ENCODE data around the gene ZNF319. TPM values are rescaled to one million over a fixed set of nuclear protein-coding genes. Genes with fewer than 3 reads are reported as not detected.

The ZNF319 gene
- total RNA-seq, 2 experiments from 2014 or later, result 19.8 to 20.2 TPM

Other genes starting within 250 kb of the ZNF319 start
- not detected for gene KIFC3, start 198.2 kb downstream of the ZNF319 start, total RNA-seq
- gene CNGB1, start 29.5 kb downstream of the ZNF319 start, total RNA-seq, result not detected
- gene USB1, start 735 bp upstream of the ZNF319 start, total RNA-seq, result 10 to 100 TPM; 48.4 to 54.2 TPM
- 1 to 10 TPM in 1 of 2 experiments, under 1 TPM in 1; 0.68 to 1.1 TPM for gene MMP15, start 25.1 kb upstream of the ZNF319 start, total RNA-seq
- gene CFAP20, start 128.7 kb upstream of the ZNF319 start, total RNA-seq, result 10 to 100 TPM; 36.1 to 37.8 TPM
- 10 to 100 TPM; 67.5 to 67.9 TPM for gene CSNK2A2, start 197.4 kb upstream of the ZNF319 start, total RNA-seq